Keratinocyte (primary cell): ENCODE data around the gene CPS1.

Experiments
- CTCF ChIP-seq, 3 experiments: IDR thresholded peaks in 1 of 3; conservative IDR thresholded peaks in 1 of 3; optimal IDR thresholded peaks in 1 of 3; 2 replicates in 2 of 3; 3 replicates in 1 of 3; pipeline versions ENCODE3 to v1.5.1; 2011; ENCODE audit warnings: low read length in 3 of 3, mild to moderate bottlenecking in 3 of 3, moderate library complexity in 2 of 3, control low read depth in 1 of 3, inconsistent platforms in 1 of 3; ENCODE audit not compliant: insufficient read depth in 2 of 3; ENCODE audit errors: extremely low read depth in 1 of 3
- EZH2 ChIP-seq: IDR thresholded peaks from one replicate; pipeline ENCODE4 v1.6.1; 2012; ENCODE audit warnings: inconsistent platforms, mild to moderate bottlenecking, low read length, moderate library complexity

GRCh38 chr2:210713122-210713521 is 156.7 kb downstream of the CPS1 start:
- no peak for TF ChIP-seq EZH2
- TF ChIP-seq CTCF (optimal IDR thresholded peaks at IDR 0.05 in 1 of 3, IDR thresholded peaks at IDR 0.05 in 1 of 3, conservative IDR thresholded peaks at IDR 0.05 in 1 of 3; ENCODE audit: extremely low read depth in 1 of 3, insufficient read depth in 2 of 3, low read length in 3 of 3) = no peak
